Sigmoid colon (tissue), 7 donors: ENCODE measurements around the gene CYB561. TPM values are rescaled to one million over a fixed set of nuclear protein-coding genes. Genes with fewer than 3 reads are reported as not detected.

Source experiments
- DNase-seq: peaks from one replicate; pipeline ENCODE4 v3.0.0-alpha.2; 2019
- H3K27ac ChIP-seq, 4 donors: fragments of 200-600 bp; sonication (generic); one replicate each; pipeline ENCODE4 v1.5.1; 2016 to 2019; ENCODE audit warnings: mild to moderate bottlenecking in 1 of 4
- H3K27me3 ChIP-seq, 3 donors: fragments of 200-600 bp; sonication (generic); one replicate each; pipeline ENCODE4 v1.5.1; 2019; ENCODE audit warnings: mild to moderate bottlenecking in 1 of 3
- H3K36me3 ChIP-seq, 4 donors: fragments of 200-600 bp; sonication (generic); one replicate each; pipeline ENCODE4 v1.5.1; 2016 to 2019
- H3K4me1 ChIP-seq, 4 donors: fragments of 200-600 bp; sonication (generic); one replicate each; pipeline ENCODE4 v1.5.1; 2017 to 2019
- H3K4me3 ChIP-seq, 4 donors: fragments of 200-600 bp; sonication (generic); one replicate each; pipeline ENCODE4 v1.5.1; 2017 to 2019; ENCODE audit warnings: mild to moderate bottlenecking in 2 of 4, moderate library complexity in 1 of 4
- H3K9me3 ChIP-seq, 4 donors: fragments of 200-600 bp in 3 of 4; sonication (generic) in 3 of 4; one replicate each; pipeline versions ENCODE4 v1.5.1 to v1.6.1; 2013 to 2019
- CTCF ChIP-seq, 4 experiments: fragments of 450-650 bp in 3 of 4; fragments of 200-600 bp in 1 of 4; IDR thresholded peaks; one replicate each; pipeline ENCODE4 v1.5.1; 2016 to 2019; ENCODE audit warnings: antibody characterized with exemption in 4 of 4, mild to moderate bottlenecking in 3 of 4, moderate library complexity in 2 of 4
- EP300 ChIP-seq, 4 donors: sonication (generic); formaldehyde crosslinking; IDR thresholded peaks; one replicate each; pipeline ENCODE4 v1.6.1; 2017; ENCODE audit warnings: antibody characterized with exemption in 4 of 4
- POLR2A ChIP-seq, 2 donors: fragments of 450-650 bp; IDR thresholded peaks; one replicate each; pipeline ENCODE4 v1.6.1; 2016; ENCODE audit warnings: antibody characterized with exemption in 2 of 2, mild to moderate bottlenecking in 2 of 2, moderate library complexity in 2 of 2
- POLR2AphosphoS5 ChIP-seq, 4 donors: sonication (generic); formaldehyde crosslinking; IDR thresholded peaks; one replicate each; pipeline ENCODE4 v1.6.1; 2017; ENCODE audit warnings: antibody characterized with exemption in 4 of 4
- WGBS, 2 donors: extraction: QIAGEN DNeasy Blood & Tissue Kit; methylation state at CpG; one replicate each; pipeline ENCODE4 v1.1.7; 2013; 5-methylcytosine and 5-hydroxymethylcytosine counted together
- intact Hi-C: fragments of 100-400 bp; cut with DNase I; formaldehyde crosslinking; loops from one replicate; pipeline ENCODE4 v1.15.1; 2023
- polyA plus RNA-seq, 3 donors: library from polyadenylated mRNA; stranded (reverse); fragments of 200-250 nt; gene quantifications; one replicate each; pipeline ENCODE4 v1.2.3, GENCODE V29; 2013
- total RNA-seq, 4 donors: library from RNA; depleted of rRNA; stranded (reverse); fragments of >200 nt; gene quantifications; one replicate each; pipeline ENCODE4 v1.1.0, GENCODE V29; 2016
- donor health status: healthy with polysubstance abuse.
- donor health status: Bipolar disorder and iron deficiency.
- donor health status: healthy.

The CYB561 gene
- total and polyA plus RNA-seq, 7 donors = 6.3 to 59.2 (median 10.3) TPM

DNA sequence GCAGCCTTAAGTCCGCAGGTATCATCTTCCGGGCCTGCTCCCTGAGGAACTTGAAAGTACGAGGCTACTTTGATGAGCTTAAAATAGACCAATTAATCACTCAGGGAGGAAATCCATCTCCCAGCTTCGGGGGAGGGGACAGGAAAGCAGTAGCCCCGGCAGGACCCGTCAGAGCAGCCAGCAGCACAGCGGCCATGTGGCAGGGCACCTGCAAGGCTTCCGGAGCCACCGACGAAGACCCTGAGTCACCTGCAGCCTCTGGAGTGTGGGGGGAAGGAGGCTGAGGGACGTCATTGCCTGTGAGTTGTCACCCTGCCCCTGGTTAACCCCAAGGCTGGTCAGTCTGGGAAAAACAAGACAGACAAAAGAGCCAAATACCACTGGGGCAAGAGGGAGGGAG lies 4.4 kb upstream of the CYB561 start:
- Histone ChIP-seq H3K4me1 (peaks cover 0 to 24% (median 15%) of the 10 kb centered on the region in 4 donors), H3K36me3 (no peaks in the 10 kb centered on the region), H3K27ac (no peak overlapping the region), H3K9me3 (no peaks in the 10 kb centered on the region), H3K27me3 (no peaks in the 10 kb centered on the region), H3K4me3 (no peak overlapping the region)
- intact Hi-C loops = no loop called here
- no peak for DNase-seq
- WGBS, 2 donors = 42 to 77% methylated on average over 11 of the region's 11 CpGs
- TF ChIP-seq POLR2AphosphoS5 (IDR thresholded peaks at IDR 0.05) = no peak
- no peak for TF ChIP-seq CTCF (IDR thresholded peaks at IDR 0.05)
- no peak for TF ChIP-seq POLR2A (IDR thresholded peaks at IDR 0.05)
- TF ChIP-seq EP300 (IDR thresholded peaks at IDR 0.05) = no peak

- H3K4me3 ChIP-seq = no peak overlapping the region
- no peaks in the 10 kb centered on the region for H3K36me3 ChIP-seq
- TF ChIP-seq CTCF (IDR thresholded peaks at IDR 0.05) (no peak), EP300 (IDR thresholded peaks at IDR 0.05) (no peak), POLR2A (IDR thresholded peaks at IDR 0.05) (no peak), POLR2AphosphoS5 (IDR thresholded peaks at IDR 0.05) (no peak)
- peaks cover 0 to 28% (median 18%) of the 10 kb centered on the region in 4 donors for H3K4me1 ChIP-seq
- no peaks in the 10 kb centered on the region for H3K27me3 ChIP-seq
- DNase-seq = no peak
- intact Hi-C loops = loop anchor here (5.0 kb wide), 2 partner anchors 164 to 679 kb away; no protein-coding TSS in a partner anchor
- H3K9me3 ChIP-seq = no peaks in the 10 kb centered on the region
- WGBS, 2 donors = 91 to 99% methylated on average over 3 of the region's 3 CpGs
- H3K27ac ChIP-seq = peak overlapping the region in 1 of 4 donors; percentile 27
Measured at GRCh38 chr17:63448655-63449054, 2.5 kb upstream of the CYB561 start.

DNA sequence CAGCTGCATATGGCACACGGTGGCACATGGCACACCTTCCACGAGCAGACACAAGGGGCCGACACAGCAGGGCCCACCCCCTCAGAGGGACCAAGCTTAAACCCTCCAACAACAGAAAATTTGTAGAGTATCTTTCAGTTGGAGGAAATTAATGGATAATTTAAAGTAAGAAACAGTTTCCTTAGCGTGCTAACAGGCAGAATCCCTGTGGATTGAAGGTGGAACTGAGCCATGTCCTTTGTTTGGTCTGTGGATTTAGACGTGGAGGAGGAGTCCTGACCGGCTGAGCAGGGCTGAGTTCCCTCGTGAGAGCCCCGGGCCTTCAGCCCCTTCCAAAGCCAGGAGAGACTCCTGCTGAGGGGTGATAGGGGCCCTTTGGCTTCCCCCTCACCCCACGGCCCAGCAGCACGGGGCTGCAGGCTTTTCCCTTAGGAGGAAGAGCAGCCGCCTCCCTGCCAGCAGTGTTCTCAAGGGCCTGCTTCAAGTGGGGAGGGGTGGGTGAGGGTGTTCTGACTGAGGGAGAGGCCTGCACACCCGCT lies 1.4 kb upstream of the CYB561 start:
- intact Hi-C loops = loop anchor here (5.0 kb wide), 2 partner anchors 165 to 680 kb away; no protein-coding TSS in a partner anchor
- no peak for DNase-seq
- Histone ChIP-seq H3K9me3 (no peaks in the 10 kb centered on the region), H3K4me3 (no peak overlapping the region), H3K27me3 (no peaks in the 10 kb centered on the region), H3K27ac (peak overlapping the region; percentile 67 to 80 (median 74)), H3K36me3 (no peaks in the 10 kb centered on the region), H3K4me1 (peaks cover 0 to 28% (median 18%) of the 10 kb centered on the region in 4 donors)
- 39 to 40% methylated on average over 12 of the region's 12 CpGs for WGBS, 2 donors
- TF ChIP-seq POLR2AphosphoS5 (IDR thresholded peaks at IDR 0.05) (no peak), POLR2A (IDR thresholded peaks at IDR 0.05) (no peak), EP300 (IDR thresholded peaks at IDR 0.05) (no peak), CTCF (IDR thresholded peaks at IDR 0.05) (no peak)

DNA sequence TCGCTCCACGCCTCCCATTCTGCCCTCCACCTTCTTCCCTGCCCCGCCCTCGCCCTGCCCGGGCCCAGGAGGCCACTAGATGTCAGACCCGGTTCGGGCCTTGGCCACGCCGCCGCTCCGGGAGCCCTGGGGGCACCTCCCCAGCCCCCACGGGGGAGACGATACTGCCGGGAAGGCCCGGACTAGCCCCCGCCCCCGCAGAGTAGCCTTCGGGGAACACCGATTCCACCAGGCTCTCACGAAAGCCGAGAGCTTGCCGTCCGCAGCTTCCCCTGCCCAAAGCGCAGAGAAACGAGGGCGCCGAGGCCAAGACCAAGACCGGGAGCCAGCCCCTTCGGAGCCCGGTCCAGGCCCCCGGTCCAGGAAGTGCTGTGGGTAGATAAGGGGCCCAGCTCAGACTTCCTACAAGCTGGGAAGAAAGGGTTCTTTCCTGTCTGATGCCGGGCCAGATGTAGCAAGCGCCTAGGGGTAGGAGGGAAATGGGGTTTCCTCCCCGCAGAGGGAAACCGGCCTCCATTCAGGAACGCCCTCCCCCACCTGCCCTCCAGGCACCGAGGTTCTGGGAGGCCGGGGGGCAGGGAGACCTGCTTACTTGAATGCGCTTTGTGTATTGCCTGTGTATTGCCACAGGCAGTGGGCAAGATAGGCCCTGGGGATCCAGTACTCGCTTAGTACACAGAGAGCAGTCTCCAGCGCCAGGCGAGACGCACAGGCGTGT lies 806 bp upstream of the CYB561 start:
- DNase-seq = peak; percentile 83
- TF ChIP-seq POLR2AphosphoS5 (IDR thresholded peaks at IDR 0.05) = no peak
- no peak for TF ChIP-seq POLR2A (IDR thresholded peaks at IDR 0.05)
- no peak for TF ChIP-seq EP300 (IDR thresholded peaks at IDR 0.05)
- TF ChIP-seq CTCF (IDR thresholded peaks at IDR 0.05) = no peak
- Histone ChIP-seq H3K27me3 (no peaks in the 10 kb centered on the region), H3K4me1 (peaks cover 0 to 28% (median 18%) of the 10 kb centered on the region in 4 donors), H3K27ac (peak overlapping the region; percentile 67 to 80 (median 74)), H3K9me3 (no peaks in the 10 kb centered on the region), H3K36me3 (no peaks in the 10 kb centered on the region), H3K4me3 (peak overlapping the region; percentile 41 to 71 (median 63))
- intact Hi-C loops = loop anchor here (1.0 to 5.0 kb wide), 3 partner anchors 103 to 680 kb away; partner anchors contain the start of gene DCAF7
- WGBS, 2 donors = 7 to 10% methylated on average over 44 of the region's 44 CpGs
